ENCODE measurements around the gene TEX48.
A peak's percentile ranks its signal among the peaks of the same experiment; 100 is the strongest.

The TEX48 gene

DNA sequence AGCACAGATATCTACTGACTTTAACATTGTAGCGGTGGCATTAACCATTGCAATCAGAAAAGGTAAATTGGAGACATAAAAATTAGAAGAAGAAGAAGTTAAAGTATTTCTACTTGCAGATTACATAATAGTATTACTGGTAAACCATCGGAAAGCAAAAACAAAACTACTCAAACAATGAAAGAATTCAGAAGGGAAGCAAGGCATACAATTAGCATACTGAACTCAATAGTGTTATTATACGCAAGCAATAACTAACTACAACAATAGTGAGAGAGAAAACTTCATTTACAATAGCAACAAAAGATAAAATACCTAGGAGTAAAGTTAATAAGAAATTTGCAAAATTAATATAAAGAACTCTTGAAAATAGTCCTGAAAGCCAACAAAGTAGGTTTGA is 17.8 kb downstream of the TEX48 start:
- no peak for DNase-seq

DNA sequence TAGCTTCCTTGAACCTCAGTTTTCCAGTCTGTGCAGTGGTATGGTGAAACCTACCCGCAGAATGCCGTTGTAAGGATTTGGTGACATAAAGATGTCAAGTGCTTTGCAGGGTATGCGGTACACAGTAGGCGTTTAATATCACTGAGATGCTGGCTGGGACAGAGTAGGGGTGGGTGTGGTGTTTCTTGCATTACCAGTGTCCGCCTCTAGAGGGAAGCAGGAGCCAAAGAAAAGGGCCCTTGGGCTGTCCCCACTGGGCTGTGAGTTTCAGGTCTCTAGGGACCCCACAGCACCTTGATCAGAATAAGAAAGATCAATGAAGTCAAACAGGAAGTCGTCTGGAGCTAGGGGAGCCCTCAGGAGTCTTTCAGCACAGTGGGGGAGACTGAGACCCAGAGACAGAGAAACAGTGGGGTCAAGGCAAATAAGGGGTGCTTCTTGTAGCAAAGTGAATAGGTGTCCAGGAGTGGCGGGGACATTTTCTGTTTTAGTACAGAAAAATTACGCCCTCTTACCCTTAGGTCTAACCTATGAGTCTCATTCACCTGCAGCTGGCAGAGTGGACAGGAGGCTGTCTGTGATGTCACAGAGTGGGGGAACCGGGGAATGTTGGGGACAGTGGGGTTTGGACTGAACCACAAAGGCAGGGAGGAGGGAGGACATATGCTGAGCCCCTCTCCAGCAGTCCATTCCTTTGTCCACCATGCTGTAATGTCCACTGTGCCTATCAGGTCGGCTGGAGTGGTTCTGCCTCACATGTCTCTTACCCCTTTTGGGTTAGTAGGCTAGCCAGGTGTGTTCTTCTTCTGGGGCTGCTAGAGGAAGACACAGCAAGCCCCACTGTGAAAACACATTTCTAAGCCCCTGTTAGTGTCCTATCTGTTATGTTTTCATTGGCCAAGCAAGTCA is 19.7 kb downstream of the TEX48 start:
- peak; percentile 81 for DNase-seq

DNA sequence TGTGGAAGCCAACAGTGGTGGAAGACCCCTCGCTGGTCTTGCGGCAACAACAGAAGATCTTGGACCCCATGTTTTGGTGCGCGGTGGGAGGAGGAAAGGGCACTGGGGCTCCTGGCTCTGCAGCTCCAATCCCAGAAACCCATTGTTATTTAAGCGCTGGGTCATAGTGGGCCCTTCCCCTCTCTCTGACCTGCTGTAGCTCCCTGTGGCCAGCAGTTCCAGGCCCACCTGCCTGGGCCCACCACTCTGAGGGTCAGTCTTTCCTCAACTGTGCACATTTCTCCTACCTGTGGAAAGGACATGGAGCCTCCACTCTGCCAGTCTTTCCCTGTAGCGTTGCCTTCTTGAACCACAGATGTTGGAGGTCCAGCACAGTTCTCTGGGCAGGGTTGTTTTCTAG is 24.3 kb downstream of the TEX48 start, which contains the start of gene TEX53:
Gene TEX53 (minus strand): TSS at position 101 of the 400 bp plus-strand sequence. CDS start 31 bp downstream, at position 70.
- DNase-seq: no peak

DNA sequence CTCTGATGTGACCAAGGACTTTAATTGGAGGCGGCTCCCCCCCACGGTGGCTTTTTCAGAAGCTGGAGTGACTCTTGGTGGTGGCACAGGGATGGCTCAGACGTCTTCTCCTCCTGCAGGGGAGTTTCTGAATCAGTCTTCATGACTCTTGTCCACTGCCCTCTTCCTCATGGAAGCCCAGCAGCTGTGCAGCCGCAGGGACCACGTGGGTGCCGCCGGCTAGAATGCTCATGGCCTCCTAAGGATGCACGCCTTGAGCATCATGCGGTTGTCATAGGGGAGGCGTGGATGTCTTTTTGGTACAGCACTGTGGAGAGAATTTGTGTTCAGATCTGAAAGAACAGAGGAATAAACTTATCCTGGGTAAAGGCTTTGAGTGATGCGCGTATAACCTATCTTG is 25.7 kb downstream of the TEX48 start:
- DNase-seq: peak; percentile 48

DNA sequence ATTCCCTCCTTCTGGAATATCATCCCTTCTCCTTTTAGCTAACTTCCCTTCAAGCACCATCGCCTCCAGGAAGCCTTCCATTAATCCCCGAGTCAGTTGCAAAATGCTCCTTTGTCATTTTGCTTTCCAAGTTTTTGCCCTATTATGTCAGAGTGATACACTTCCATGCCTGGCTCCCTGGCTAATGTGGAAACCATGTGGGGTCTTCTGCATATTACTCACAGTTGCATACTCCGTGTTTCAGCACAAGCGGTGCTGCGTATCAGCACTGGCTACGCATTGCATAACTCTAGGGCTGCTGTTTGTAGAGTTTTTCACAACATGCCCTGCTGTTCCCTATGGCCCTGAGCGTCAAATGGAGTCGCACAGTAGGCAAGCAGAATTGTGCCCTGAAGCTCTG is 26.3 kb downstream of the TEX48 start:
- DNase-seq: peak; percentile 32

DNA sequence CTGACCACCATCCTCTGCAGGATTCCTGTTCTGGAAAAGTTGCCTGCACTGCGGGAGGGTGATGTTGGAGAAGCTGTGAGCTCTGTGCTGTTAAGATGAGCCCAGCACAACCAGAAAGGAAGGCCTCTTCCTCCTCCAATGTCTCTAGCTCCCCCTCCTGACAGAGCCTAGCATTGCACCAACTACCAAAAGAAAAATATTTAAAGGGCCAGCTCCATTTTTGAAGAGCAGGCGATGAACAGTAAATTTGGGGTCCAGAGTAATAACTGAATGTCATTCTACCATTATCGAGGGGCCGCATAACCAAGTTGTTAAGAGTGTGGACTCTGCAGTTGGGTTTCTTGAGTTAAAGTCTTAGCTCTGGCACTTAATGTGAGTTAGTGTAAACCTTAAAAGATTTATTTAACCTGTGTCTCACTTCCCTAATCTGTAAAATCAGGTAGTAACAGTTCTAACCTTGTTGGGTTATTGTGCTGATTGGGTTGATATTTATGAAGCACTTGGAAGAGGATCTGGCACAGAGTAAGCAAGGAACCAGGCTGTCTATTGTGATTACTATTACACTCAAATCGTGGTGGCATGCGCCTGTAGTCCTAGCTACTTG is 28.3 kb downstream of the TEX48 start:
- peak; percentile 85 for DNase-seq

DNA sequence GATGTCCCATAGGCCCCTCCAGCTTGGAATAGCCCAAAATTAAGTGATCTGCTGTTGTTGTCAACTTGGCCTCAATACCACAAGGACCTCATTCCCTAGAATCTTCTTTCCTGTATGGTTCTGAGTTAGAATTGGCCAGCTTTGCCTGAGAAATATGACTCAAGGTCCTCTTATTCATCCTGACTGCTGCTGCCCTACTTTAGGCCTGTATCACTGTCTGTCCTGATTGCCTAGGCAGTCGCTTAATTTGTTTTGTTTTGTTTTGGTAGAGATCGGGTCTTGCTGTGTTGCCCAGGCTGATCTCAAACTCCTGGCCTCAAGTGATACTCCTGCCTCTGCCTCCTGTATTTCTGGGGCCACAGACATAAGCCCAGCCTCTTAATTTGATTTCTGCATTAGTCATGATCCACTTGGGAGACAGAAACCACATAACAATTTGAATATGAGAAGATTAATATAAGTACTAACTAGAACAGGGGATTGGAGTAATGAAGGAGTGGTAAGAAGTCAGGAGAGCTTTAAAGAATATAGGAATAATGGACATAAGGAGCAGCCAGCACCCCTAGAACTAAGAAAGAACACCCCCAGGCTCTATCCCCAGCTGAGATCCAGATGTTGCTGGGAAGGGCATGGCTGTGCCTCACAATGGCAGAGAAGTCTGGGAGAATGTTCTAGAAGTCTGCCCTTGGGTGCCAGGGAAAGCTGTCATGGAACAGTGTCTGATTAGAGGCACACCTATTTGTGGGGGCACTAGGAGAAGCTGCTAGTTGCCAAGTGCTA is 29.0 kb downstream of the TEX48 start:
- DNase-seq: peak; percentile 28

DNA sequence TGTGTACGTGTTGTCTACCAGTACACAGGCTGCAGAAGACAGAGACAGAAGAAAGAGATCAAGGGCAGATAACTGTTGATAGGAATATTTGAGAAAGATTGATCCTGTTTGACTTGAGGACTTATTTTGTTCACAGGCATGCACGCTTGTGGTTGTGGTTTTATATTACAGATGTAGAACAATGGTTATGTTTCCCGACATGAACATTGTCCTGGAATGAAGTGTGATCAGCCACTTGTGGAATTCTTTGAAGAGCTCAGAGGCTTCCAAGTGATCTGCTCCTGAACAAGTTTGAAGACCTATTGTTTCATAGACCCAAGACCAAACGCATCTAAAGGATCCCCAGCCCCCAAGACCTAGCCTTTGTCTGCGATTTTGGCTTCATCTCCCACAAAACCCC is 38.1 kb downstream of the TEX48 start:
- no peak for DNase-seq

DNA sequence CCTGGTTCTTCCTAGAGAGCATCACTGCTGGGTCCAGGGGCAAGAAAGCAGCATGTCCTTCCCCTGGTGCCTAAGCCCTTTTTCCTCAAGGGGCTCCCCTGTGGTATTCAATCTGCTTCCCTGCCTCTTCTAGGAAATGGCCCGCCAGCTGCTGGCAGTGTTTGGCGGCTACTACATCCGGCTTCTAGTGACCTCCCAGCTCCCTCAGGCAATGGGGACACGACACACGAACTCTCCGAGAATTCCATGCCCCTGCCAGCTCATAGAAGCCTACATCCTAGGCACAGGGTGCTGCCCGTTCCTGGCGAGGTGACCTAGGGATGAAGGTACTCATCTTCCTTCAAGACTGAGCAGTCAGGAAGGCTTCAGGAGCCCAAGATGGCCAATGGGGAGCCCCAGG is 39.0 kb downstream of the TEX48 start:
- DNase-seq: no peak

DNA sequence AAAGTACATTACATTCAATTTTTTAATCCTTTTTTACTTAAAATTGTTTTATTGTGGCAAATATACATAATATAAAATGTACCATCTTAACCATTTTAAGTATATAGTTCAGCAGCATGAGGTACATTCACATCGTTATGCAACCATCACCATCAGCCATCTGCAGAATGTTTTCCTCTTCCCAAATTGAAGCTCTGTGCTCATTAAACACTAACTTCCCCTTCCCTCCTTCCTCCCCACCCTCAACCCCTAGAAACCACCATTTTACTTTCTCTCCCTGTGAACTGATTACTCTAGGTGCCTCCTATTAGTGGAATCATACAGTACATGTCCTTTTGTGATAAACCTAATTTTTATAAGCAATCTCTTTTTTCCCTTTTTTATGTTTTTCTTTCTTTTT is 40.0 kb downstream of the TEX48 start:
- no peak for DNase-seq

DNA sequence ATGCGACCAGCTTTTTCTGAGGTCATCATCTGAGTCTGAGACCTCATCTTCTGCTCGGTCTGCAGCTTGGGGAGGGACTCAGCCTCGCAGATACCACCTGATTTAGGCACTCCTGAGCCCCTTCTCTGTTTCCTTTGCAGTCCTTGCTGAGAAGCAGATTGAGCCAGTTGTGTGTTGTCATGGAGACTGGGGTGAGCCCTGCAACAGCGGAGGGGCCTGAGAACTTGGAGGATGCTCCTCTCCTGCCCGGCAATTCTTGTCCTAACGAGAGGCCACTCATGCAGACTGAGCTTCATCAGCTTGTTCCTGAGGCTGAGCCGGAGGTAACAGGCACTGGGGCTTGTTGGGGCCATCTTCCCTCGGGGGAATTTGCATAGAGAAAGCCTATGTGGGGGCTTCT is 43.6 kb downstream of the TEX48 start:
- DNase-seq: no peak

DNA sequence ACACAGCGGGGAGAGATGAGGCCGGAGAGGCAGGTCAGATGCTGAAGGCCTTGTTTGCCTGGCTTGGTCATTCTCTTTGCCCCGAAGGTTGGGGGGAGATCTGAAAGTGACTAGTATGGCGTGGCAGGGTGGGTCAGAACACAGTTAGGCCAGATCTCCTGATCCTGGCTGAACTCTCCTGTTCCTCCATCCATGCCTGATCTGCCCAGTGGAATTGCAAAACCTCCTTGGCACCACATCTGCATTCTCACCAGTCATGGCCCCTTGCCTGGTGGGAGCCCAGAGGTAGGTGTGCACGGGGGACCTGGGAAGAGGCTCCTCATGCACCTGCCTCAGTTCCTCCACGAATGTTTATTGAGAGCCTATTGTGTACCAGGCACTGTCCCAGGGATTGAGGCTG is 47.6 kb downstream of the TEX48 start:
- no peak for DNase-seq

DNA sequence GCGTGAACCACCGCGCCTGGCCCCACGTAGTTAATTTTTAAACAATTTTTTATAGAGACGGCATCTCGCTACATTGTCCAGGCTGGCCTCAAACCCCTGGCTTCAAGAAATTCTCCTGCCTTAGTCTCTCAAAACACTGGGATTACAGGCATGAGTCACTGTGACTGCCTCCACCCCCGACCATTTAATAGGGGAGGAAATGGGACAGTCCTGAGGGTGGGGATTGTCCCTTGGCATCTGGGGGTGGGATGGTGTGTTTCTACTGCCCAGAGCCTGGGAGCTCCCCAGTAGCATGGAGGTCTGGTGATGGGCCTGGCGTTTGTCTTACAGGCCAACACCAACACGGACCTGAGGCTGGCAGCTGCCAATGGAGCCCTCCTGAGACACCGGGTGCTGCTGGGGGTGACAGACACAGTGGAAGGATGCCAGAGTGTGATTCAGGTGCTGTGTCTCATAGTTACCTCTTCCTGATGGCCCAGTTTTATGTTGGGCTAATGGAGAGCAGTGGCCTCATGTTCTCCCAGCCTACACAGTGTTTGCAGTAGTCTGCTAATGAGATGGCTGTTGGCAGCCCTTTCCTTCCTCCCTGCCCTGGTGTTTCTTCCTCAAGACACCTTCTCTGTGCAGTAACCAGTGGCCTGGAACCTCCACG is 48.4 kb downstream of the TEX48 start:
- DNase-seq: no peak

DNA sequence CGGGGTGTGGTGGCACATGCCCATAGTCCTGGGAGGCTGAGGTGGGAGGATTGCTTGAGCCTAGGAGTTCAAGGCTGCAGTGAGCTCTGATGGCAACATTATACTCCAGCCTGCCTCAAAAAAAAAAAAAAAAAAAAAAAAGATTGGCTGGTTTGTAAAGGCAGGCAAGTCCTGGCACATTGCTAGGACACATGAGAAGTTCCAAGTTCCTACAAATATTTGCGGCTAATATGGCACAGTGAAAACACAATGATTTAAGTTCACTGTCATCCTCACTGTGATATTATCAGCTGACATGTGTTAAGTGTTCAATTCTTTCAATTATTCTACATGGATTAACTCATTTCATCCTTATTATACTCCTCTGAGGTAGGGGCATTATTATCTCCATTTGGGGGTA is 50.8 kb downstream of the TEX48 start:
- no peak for DNase-seq

DNA sequence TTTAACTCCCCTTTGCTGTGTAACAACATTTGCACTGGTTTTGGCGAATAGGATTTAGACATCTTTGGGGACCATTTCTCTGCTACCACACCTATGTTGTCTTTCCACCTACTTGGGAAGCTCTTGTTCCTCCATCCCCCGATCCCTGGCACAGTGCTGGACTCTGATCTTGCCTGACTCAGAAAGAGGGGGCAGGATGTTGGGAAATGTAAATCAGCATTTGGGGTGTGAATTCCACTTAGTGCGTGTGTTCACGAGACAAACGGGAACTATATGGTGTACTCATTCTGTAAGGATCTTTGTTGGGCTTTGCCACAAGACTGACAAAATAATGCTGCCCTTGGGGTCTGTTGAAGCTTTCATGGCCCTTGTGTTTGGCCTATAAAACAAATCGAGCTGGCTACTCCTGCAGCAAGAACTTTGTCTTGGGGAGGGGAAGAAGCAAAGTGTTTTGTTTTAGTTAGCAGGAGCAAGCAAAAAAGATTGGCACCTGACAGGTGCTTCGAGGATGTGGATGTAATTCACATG is 52.4 kb downstream of the TEX48 start:
- DNase-seq: no peak

DNA sequence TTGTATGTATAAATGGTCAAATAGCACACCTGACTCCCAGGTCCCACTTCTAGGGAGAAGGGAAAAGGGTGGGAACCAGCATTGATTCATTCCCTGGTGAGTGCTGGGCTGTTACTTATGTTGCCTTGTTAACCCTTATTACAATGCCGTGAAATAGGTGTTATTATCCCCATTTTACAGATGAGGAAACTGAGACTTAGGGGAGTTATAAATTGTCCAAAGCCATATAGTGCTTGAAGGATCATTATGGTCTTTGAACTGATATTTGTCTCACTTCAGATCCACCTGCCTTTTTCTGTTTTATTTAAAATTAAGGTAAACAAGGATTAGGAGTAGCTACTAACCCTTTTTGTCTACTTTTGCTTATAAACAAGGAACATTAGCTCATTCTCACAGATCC is 54.4 kb downstream of the TEX48 start:
- DNase-seq: no peak

DNA sequence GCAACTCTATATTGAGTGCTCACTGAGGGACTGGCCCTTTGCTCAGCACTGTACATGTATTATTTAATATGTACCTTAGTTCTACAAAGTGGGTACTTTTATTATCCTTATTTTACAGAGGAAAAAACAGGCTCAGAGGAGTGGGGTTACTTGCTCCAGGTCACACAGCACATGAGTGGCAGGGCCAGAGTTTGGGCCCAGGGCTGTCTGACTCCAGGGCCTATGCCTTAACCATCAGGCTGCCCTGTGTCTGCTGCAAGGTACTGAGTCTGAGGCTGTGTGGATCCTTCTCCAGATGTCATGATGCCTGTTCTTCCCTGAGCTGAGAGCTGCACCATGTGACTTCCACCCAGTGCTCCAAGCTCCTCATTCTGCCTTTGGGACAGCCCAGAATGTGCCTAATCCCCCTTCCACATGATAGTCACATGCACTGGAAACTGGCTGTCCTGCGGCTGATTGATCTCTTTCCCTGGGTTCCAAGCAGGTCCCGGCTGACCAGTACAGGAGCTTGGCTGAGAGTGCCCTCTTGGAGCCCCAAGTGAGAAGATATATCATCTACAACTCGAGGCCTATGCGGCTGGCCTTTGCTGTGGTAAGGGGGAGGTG is 55.5 kb downstream of the TEX48 start:
- DNase-seq: no peak

DNA sequence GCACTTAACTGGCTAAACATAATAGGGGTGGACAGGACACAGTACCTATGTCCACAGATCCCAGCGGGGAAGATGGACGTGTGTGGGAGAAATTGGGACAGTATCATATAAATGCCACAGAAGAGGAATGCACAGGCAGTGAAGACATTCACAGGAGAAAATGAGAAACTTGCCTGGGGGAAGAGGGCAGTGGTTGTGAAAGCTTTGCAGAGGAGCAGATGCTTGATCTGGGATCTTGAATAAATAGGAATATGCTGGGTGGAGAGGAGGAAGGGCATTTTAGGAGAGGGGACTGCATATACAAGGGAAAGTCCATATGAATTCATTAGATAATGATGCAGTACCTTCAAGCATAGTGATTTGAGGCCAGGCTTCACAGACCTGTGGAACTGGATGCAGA is 57.3 kb downstream of the TEX48 start:
- no peak for DNase-seq

DNA sequence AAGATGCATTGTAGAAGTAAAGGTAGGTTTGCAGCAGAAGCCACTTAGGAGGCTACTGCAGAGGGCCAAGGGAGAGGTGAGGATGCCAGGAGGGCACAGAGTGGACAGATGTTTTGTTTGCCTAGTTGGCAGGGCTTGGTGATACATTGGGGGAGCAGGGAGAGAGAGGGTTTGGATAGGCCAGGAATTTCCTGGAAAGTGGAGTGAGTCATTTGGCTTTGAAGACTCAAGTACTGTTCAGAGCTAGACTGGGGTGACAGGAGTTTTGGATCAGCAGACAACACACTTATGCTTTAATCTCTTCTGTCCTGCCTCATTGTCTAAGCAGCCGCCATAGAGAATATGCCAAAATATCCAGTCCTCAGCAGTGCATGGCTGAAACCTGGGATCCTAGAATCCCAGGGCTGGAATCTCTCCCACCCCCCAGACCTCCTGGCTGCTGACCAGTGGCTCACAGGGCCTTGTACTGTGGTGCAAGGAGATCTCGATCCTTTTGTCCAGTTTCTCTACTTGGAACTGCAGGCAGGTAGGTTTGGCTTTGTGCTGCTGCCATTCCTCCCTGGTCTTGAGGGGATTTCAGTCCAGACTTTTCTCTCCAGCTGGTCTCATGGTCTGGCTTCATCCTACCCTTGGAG is 59.9 kb downstream of the TEX48 start:
- no peak for DNase-seq

DNA sequence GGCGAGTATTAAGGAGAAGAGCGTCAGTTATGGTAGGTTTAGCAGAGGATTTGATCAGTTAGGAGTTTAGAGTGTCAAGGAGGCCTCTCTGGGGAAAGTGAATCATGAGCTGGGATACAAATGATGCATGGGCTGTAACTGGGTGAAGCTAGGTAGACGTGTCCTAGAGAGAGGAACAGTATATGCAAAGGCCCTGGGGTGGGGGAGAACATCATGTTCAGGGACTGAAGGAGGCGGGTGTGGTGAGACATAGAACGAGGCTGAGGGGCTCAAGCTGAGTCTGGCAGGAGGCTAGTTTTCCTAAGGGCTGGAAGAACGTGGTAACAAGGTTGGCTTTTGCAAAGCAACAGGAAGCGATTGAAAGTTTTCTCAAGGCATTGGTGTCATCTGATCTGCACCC is 60.4 kb downstream of the TEX48 start:
- DNase-seq: no peak

DNA sequence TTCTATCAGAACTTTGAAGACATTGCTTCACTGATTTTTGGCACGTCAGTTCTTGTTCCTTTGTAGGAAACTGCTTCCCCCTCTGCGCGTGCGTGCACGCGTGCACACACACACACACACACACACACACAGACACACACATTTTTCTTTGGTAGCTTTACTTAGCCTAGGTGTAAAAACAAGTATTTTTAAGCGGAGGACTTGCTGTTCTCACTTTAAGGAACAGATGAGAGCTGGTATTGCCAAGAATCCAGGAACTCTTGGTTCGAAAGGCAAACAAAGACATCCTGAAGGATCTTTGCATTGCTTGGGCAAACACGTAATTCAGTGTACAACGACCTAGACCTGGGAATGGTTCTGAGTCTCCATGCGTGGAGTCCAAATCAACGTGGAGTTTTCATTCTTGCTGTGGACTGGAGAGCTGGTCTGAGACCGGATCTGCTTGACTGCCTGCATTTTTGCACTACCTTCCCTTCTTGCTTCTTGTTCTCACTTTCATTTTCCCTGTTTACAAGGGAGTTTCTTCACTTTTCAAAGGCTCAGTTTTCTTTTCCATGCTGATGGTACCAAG is 62.7 kb downstream of the TEX48 start:
- no peak for DNase-seq
